ENCODE results near the gene PDCD11. TPM values are rescaled to one million over a fixed set of nuclear protein-coding genes. Genes with fewer than 3 reads are reported as not detected.

The PDCD11 gene
- total RNA-seq, 2 donors from 2014 or later, result 10.7 to 23.0 TPM

GRCh38 chr10:103450201-103450695, 53.8 kb downstream of the PDCD11 start:
- peak overlapping the region; percentile 93 to 96 for H3K27ac ChIP-seq
- H3K27me3 ChIP-seq (replicated peaks; ENCODE audit: insufficient read depth), result no peaks in the 10 kb centered on the region
- ATAC-seq (ENCODE audit: insufficient number of reproducible peaks, low FRiP score, low read depth) (no peak), DNase-seq (ENCODE audit: low spot score) (no peak)
- no peak for TF ChIP-seq CTCF (IDR thresholded peaks at IDR 0.05)
- H3K4me1 ChIP-seq (ENCODE audit: control insufficient read depth in 1 of 2, low read depth in 2 of 2), result peaks cover 52 to 60% of the 10 kb centered on the region in 2 donors
- H3K4me3 ChIP-seq, result peak overlapping the region; percentile 91
- no peaks in the 10 kb centered on the region for H3K9me3 ChIP-seq
- peaks cover 27% of the 10 kb centered on the region for H3K36me3 ChIP-seq

GRCh38 chr10:103451091-103451813, 54.8 kb downstream of the PDCD11 start:
- Histone ChIP-seq H3K9me3 (no peaks in the 10 kb centered on the region), H3K27ac (peak overlapping the region; percentile 93 to 96), H3K4me1 (ENCODE audit: control insufficient read depth in 1 of 2, low read depth in 2 of 2) (peaks cover 46 to 53% of the 10 kb centered on the region in 2 donors), H3K27me3 (replicated peaks; ENCODE audit: insufficient read depth) (no peaks in the 10 kb centered on the region), H3K36me3 (peaks cover 27% of the 10 kb centered on the region), H3K4me3 (peak overlapping the region; percentile 91)
- ATAC-seq (ENCODE audit: insufficient number of reproducible peaks, low FRiP score, low read depth), result peak; percentile 48
- peak; percentile 40 for DNase-seq (ENCODE audit: low spot score)
- no peak for TF ChIP-seq CTCF (IDR thresholded peaks at IDR 0.05)

- H3K9me3 ChIP-seq, result no peaks in the 10 kb centered on the region
- DNase-seq (ENCODE audit: low spot score) (no peak), ATAC-seq (ENCODE audit: insufficient number of reproducible peaks, low FRiP score, low read depth) (no peak)
- no peak for TF ChIP-seq CTCF (IDR thresholded peaks at IDR 0.05)
- H3K4me1 ChIP-seq (ENCODE audit: control insufficient read depth in 1 of 2, low read depth in 2 of 2), result peaks cover 40 to 46% of the 10 kb centered on the region in 2 donors
- H3K36me3 ChIP-seq, result peaks cover 25% of the 10 kb centered on the region
- no peaks in the 10 kb centered on the region for H3K27me3 ChIP-seq (replicated peaks; ENCODE audit: insufficient read depth)
- H3K4me3 ChIP-seq, result peak within 1 kb of the TSS; percentile 91
- H3K27ac ChIP-seq, result peak within 1 kb of the TSS; percentile 93 to 96
Observed at GRCh38 chr10:103451831-103452505, 55.5 kb downstream of the PDCD11 start, which contains the start of gene CALHM2. Gene CALHM2, minus strand, starts transcription at chr10:103452370. Its CDS starts 2,429 bp downstream, at chr10:103449941.

- Histone ChIP-seq H3K27me3 (replicated peaks; ENCODE audit: insufficient read depth) (no peaks in the 10 kb centered on the region), H3K27ac (peak overlapping the region; percentile 93 to 96), H3K4me1 (ENCODE audit: control insufficient read depth in 1 of 2, low read depth in 2 of 2) (peaks cover 36 to 39% of the 10 kb centered on the region in 2 donors), H3K9me3 (no peaks in the 10 kb centered on the region), H3K36me3 (peaks cover 19% of the 10 kb centered on the region), H3K4me3 (peak overlapping the region; percentile 91)
- no peak for TF ChIP-seq CTCF (IDR thresholded peaks at IDR 0.05)
- DNase-seq (ENCODE audit: low spot score), result no peak
- no peak for ATAC-seq (ENCODE audit: insufficient number of reproducible peaks, low FRiP score, low read depth)
Observed at GRCh38 chr10:103452506-103453230, 56.2 kb downstream of the PDCD11 start.

Measured in thoracic aorta (tissue), 2 donors.